ENCODE measurements around the gene CLDN19.
A peak's percentile ranks its signal among the peaks of the same experiment; 100 is the strongest.

CLDN19 gene

DNA sequence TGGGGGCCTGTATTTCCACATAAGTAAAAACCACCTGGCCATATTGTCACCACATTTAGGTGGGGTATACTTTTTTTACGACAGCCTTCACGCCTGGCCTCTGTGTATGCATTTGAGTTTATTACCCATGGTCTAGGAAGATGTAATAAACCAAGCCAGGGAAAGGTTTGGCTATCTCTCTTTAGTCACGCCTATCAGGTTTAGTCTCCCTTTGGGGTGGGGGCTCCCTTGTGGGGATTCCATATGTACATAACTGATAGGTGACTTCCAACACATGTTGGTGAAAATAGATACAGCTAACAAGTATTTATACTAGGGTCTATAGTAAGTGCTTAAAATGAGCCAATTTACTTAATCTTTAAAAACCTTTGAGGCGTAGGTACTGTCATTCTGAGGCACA, 53.6 kb downstream of the CLDN19 start:
- no peak for TF ChIP-seq ZNF274 (IDR thresholded peaks at IDR 0.05; ENCODE audit: low read depth, low read length)
- peak overlapping the region; percentile 96; the same call in 1 of the 2 replicates for H3K4me3 ChIP-seq (ENCODE audit: low read length)

DNA sequence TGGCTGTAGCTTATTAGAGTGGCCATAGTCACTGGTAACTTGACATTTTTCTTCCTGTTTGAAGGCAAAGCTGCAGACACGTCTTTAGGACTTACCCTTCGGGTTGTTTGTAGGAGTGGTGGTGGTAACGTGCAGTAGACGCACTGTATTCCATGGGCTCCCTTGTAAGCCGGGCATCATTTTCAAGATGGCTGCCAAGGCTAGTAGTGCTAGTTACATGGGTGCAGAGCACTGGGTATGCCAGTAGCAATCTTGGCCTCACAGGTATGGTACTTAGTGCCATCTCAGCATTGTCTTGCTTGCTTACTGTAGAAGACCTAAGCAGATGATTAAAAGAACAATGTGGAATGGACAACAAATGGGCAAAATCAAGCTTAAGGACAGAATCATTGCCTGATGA, 55.9 kb downstream of the CLDN19 start:
- H3K4me3 ChIP-seq (ENCODE audit: low read length), result peak overlapping the region; percentile 96
- TF ChIP-seq ZNF274 (IDR thresholded peaks at IDR 0.05; ENCODE audit: low read depth, low read length), result no peak
